Inflammatory macrophage treated with lipopolysaccharide for 4 hours (primary cell): Measurements from ENCODE around the gene WIPF3.

Experiments used
- DNase-seq: peaks from one replicate; pipeline ENCODE4 v3.0.0-alpha.2; 2020

WIPF3 gene

DNA sequence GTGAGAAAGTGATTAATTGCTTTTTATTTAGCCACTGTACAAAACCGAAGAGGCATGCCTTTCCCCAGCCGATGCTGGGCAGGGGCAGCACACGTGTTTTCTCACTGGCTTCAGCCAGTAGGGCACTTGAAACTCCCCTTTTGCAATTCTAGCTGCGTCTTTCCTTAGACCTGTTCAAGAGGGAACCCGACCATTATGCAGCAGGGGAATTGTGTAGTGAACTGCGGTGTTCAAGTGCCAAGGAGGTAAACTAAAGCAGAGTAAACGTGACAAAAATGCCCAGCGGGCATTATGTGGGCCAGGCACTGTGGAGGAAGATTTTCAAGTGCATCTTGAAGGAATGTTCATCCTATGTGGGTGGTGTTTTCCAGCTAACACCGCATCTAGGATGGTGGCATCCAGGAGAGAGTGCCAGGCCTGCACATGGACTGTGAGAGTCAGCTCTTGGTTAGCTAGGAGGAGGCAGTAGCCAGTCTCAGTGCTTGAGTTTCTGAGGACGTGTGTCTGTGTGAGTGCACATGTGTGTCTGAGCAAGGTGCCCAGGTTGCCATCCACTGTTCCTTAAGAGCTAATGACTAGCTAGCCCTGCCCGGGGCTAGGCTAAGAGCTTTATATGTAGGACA, 3.3 kb downstream of the WIPF3 start:
- no peak for DNase-seq

- no peak for DNase-seq
These were observed 4.0 kb downstream of the WIPF3 start for GRCh38 chr7:29810297-29810696.

GRCh38 chr7:29810813-29811482, 4.6 kb downstream of the WIPF3 start:
- no peak for DNase-seq

GRCh38 chr7:29811586-29811985, 5.3 kb downstream of the WIPF3 start:
- DNase-seq, result no peak

DNA sequence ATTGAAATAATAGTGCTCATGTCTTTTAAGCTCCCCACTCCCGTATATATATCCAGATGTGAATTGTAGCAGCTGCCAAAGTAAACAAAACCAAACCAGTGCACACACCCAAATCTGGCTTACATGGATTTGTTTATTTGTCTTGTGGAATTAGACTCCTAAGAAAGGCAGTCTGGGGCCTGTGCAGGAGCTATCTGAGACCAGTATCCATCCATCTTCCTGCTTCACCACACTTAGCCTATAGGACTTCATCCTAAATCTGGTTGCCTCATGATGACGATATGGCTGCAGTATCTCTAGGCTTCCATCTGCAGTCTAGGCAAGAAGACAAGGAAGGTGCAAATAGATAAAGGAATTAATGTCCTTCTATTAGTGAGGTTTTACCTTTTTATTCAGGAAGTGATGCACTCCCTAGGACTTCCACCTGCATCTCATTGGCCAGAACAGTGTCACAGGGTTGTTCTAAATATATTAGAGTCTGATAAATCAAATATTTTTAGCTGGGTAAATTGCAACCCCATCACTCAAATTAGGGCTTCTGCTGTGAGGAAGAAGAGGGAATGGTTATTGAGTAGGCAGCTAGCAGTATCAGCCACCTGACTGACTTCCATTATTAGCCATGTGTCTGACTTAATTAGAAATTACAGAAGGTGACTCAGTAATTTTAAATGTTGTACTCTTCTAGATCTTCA, 6.0 kb downstream of the WIPF3 start:
- DNase-seq, result no peak

GRCh38 chr7:29815181-29816105, 9.1 kb downstream of the WIPF3 start:
- no peak for DNase-seq

GRCh38 chr7:29818308-29818707, 12.0 kb downstream of the WIPF3 start:
- DNase-seq, result no peak

- DNase-seq, result no peak
These were observed 19.6 kb downstream of the WIPF3 start for GRCh38 chr7:29825775-29826529.

DNA sequence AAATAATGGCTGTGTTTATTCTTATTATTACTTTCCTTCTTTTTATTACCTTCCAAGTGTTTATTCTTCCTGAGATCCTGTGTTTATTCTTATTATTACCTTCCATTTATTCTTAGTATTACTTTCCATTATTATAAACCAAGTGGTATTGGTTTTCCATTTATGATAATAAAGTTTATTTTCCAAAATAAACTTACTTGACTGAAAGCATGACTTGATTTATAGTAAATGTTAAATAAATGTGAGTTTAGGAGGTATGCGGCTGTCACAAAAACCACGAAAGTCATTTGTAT, 20.2 kb downstream of the WIPF3 start:
- no peak for DNase-seq

- no peak for DNase-seq
These were observed 20.6 kb downstream of the WIPF3 start for GRCh38 chr7:29826904-29827303.

GRCh38 chr7:29831705-29832104, 25.4 kb downstream of the WIPF3 start:
- DNase-seq, result no peak

DNA sequence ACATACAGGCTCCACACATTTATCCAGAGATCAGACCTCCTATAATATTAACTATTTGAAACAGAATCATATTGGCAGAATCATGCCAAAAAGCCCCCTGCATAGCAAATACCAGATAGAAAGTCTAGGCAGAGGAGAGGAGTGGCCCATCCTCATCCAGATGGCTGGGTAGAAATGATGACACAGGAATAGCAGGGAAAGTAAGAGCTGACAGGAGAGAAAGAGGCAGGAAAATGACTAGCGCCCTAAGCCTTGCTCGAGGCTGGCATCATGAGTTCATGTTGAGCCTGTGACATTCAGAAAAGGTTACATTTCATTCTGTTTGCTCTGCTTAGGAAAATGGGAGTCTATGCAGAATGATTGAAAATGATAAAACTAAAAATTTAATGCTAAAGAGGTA, 27.6 kb downstream of the WIPF3 start:
- DNase-seq, result no peak

GRCh38 chr7:29835718-29836117, 29.4 kb downstream of the WIPF3 start:
- no peak for DNase-seq

DNA sequence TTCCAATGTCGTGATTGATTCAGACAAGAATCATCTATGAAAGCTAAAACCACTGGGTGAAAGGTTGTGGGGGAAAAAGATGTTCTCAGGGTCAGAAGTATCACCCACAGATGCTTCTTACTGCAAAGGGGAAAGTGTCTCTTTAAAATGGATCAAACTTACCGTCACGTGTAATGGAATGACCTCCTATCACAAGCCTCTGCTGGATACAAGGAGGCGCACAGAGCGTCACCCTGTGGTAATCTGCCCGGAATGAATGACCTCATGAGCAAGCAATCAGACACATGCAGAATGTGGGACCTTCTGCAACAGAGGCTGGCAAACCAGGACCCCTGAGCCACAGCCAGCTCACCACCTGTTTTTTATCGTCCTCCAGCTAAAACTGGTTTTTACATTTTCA, 33.0 kb downstream of the WIPF3 start:
- no peak for DNase-seq

- DNase-seq, result no peak
These were observed 33.6 kb downstream of the WIPF3 start for GRCh38 chr7:29839921-29840320.

DNA sequence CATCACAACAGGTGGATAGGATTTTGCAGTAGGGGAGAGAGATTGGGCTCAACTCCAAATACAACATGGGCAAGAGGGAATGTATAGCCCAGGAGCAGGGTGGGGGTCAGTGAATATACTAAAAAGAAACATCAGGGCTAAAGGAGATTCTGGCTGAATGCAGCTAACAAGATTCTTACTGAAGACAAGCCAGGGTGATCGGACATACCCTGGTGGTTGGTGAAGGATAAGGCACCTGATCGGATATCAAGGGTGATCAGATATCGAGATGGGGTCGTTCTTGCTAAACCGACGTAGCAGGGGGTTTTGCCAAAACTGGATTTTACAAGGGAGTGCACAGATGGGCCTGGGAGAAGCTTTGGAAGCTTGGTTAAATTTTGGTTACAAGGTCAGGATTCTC, 34.4 kb downstream of the WIPF3 start:
- no peak for DNase-seq

DNA sequence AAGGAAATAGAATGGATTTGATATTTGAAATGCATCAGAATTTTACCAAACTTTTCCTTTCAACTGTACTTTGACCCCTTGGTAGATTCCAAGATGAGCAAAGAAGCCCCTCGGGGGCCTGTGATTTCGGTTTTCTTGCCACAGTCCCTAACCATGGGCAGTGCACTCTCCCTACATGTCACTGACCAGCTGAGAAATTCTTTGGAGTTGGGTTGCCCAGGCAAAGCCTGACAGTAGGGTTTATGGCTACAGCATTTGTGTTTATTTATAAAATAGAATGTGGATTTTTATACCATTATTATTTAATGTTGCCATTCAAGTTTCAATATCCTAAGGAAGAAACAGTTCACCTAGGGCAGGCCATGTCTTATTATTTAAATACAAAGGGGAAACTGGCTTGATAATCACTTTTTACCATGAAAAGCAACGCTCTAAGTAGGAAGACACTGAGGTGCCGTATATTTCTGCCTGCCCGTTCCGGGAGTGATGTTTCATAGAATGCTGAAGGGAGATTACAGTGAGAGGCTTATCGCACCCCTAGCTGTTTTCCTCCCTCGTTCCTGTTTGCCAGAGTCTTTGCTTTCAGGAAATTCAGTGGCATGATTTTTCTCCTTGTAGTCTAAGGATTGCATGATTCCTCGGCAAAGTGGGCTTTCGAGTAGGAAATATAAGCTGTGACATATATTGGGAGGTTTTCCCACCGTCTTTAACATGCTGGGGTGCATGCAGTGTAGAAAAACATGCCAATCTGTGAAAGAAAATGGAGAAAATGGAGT, 35.8 kb downstream of the WIPF3 start:
- no peak for DNase-seq

GRCh38 chr7:29843093-29843492, 36.8 kb downstream of the WIPF3 start:
- DNase-seq, result no peak

- DNase-seq, result no peak
These were observed 37.4 kb downstream of the WIPF3 start for GRCh38 chr7:29843726-29844125.

- no peak for DNase-seq
These were observed 38.3 kb downstream of the WIPF3 start for GRCh38 chr7:29844559-29844958.

- DNase-seq, result no peak
These were observed 41.2 kb downstream of the WIPF3 start for GRCh38 chr7:29847496-29847895.

DNA sequence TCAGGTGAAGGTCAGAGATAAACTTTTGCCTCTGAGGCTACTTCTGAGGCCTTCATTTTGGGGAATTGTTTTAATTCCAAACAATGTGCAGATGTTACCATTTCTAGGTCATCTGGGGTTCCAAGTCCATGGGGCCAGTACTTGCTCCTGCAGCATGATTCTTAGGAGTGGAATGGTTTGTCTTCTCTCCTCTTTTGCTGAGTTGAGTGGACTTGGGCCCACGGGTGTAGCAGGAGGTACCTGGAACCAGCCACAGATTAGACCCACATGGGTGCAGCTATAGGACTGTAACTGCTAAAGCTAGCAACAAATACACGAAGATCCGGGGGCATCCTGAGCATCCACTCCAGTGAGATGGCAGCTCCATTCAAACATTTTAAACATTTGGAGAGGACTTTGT, 41.6 kb downstream of the WIPF3 start:
- no peak for DNase-seq
